Prostate gland (tissue), 2 donors: ENCODE measurements around the gene CFAP61. TPM values are rescaled to one million over a fixed set of nuclear protein-coding genes. Genes with fewer than 3 reads are reported as not detected.

Source experiments
- DNase-seq: peaks from one replicate; pipeline ENCODE4 v3.0.0-alpha.2; 2019; ENCODE audit warnings: low spot score
- H3K27ac ChIP-seq, 2 donors: fragments of 200-600 bp; sonication (generic); 2 replicates each; pipeline ENCODE4 v1.5.1; 2017 to 2019
- H3K27me3 ChIP-seq: fragments of 200-600 bp; sonication (generic); replicated peaks from 2 replicates; pipeline ENCODE4 v1.5.1; 2019; ENCODE audit not compliant: insufficient read depth
- H3K36me3 ChIP-seq, 2 donors: fragments of 200-600 bp; sonication (generic); 1 replicate in 1 of 2; 2 replicates in 1 of 2; pipeline versions ENCODE4 v1.5.1 to v1.8.1; 2017 to 2019
- H3K4me1 ChIP-seq: fragments of 200-600 bp; sonication (generic); replicated peaks from 2 replicates; pipeline ENCODE4 v1.5.1; 2019
- H3K4me3 ChIP-seq, 2 donors: fragments of 200-600 bp; sonication (generic); 2 replicates each; pipeline ENCODE4 v1.5.1; 2017 to 2019
- H3K9me3 ChIP-seq: fragments of 200-600 bp; sonication (generic); 2 replicates; pipeline ENCODE4 v1.5.1; 2017
- CTCF ChIP-seq, 4 experiments: fragments of 200-600 bp in 2 of 4; fragments of 450-650 bp in 2 of 4; sonication (generic) in 2 of 4; IDR thresholded peaks; 1 replicate in 3 of 4; 2 replicates in 1 of 4; pipeline ENCODE4 v1.5.1; 2016 to 2019; ENCODE audit warnings: antibody characterized with exemption in 4 of 4, mild to moderate bottlenecking in 2 of 4, moderate library complexity in 2 of 4
- POLR2A ChIP-seq: fragments of 450-650 bp; IDR thresholded peaks from one replicate; pipeline ENCODE4 v1.6.1; 2016; ENCODE audit warnings: antibody characterized with exemption, mild to moderate bottlenecking
- POLR2AphosphoS5 ChIP-seq: sonication (generic); formaldehyde crosslinking; IDR thresholded peaks from one replicate; pipeline ENCODE4 v1.6.1; 2017; ENCODE audit warnings: antibody characterized with exemption
- WGBS: methylation state at CpG from one replicate; pipeline ENCODE4 v1.1.5; 2018; 5-methylcytosine and 5-hydroxymethylcytosine counted together
- intact Hi-C: fragments of 100-400 bp; cut with DNase I; formaldehyde crosslinking; loops from one replicate; pipeline ENCODE4 v1.14.2; 2022
- total RNA-seq, 2 donors: library from RNA; depleted of rRNA; stranded (reverse); fragments of >200 nt; gene quantifications; one replicate each; pipeline ENCODE4 v1.1.0, GENCODE V29; 2016

The CFAP61 gene
- total RNA-seq, 2 donors from 2014 or later: 0.14 to 8.1 TPM

DNA sequence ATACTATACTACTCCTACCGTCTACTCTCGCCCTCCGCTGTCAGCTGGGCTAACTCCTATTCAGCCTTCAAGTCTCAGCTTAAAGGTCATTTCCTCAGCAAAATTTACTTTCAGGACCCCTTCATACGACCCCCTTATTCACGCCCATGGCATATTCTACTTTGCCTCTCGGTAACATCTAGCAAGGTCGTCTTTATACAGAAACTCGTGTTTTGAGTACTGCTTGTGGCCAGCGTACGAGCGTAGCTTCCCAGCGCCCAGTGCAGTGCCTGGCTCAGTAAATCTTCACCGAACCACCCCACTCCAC lies 612 bp upstream of the CFAP61 start:
- Histone ChIP-seq H3K9me3 (no peaks in the 10 kb centered on the region), H3K27me3 (no peaks in the 10 kb centered on the region), H3K4me3 (peak overlapping the region; percentile 66 to 94), H3K4me1 (no peaks in the 10 kb centered on the region), H3K27ac (peak overlapping the region; percentile 84 to 90), H3K36me3 (no peaks in the 10 kb centered on the region)
- no peak for TF ChIP-seq POLR2AphosphoS5
- DNase-seq: no peak
- 1% methylated on average over 13 of the region's 13 CpGs for WGBS
- intact Hi-C loops: no loop called here

DNA sequence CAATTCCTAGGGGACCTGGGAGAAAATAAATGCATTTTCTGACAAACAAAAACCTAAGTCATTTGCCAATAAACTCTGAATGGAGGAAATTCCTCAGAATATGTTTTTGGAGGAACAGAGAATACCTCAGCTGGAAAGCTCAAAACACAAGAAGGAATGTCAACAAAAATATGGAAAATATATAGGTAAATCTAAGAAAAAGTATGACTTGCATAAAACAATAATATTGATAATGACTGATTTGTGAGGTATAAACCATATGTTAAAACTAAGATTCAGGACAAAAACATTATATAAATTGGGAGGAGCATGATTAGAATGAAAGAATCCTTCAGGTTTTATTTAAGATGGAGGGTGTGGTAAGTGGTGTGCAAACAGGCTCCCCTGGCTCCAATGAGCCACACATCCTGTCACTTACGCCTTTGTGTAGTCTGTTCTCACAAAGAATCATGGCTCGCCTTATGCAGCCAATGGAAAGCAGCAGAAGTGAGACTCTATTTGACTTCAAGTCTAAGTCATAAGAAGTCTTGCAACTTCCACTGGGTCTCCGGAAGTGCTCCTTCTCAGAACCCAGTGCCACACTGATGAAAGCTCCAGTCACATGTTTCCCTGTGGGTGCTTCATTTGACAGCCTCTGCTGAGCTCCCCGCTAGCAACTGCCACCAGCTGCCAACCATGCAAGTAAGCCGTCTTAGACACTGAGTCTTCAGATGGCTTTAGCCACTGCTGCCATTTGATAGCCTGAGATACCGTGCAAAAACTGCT lies 8.1 kb downstream of the CFAP61 start:
- 94% methylated on average over 6 of the region's 6 CpGs for WGBS
- H3K27ac ChIP-seq: no peak overlapping the region
- intact Hi-C loops: no loop called here

GRCh38 chr20:20063941-20064702 lies 11.8 kb downstream of the CFAP61 start:
- intact Hi-C loops: no loop called here
- TF ChIP-seq CTCF (IDR thresholded peaks at IDR 0.05): no peak
- TF ChIP-seq POLR2AphosphoS5: no peak
- TF ChIP-seq POLR2A: no peak
- no peaks in the 10 kb centered on the region for H3K4me1 ChIP-seq
- no peak overlapping the region for H3K27ac ChIP-seq
- H3K9me3 ChIP-seq: no peaks in the 10 kb centered on the region
- no peak overlapping the region for H3K4me3 ChIP-seq
- no peaks in the 10 kb centered on the region for H3K27me3 ChIP-seq
- H3K36me3 ChIP-seq: no peaks in the 10 kb centered on the region
- WGBS: 71% methylated on average over 12 of the region's 12 CpGs
- no peak for DNase-seq

More for the DNA sequence above, 8.1 kb downstream of the CFAP61 start:
- TF ChIP-seq POLR2A (no peak), POLR2AphosphoS5 (no peak), CTCF (IDR thresholded peaks at IDR 0.05) (no peak)
- H3K4me3 ChIP-seq: no peak overlapping the region
- no peaks in the 10 kb centered on the region for H3K36me3 ChIP-seq
- H3K4me1 ChIP-seq: no peaks in the 10 kb centered on the region
- no peak for DNase-seq
- H3K27me3 ChIP-seq: no peaks in the 10 kb centered on the region
- no peaks in the 10 kb centered on the region for H3K9me3 ChIP-seq

DNA sequence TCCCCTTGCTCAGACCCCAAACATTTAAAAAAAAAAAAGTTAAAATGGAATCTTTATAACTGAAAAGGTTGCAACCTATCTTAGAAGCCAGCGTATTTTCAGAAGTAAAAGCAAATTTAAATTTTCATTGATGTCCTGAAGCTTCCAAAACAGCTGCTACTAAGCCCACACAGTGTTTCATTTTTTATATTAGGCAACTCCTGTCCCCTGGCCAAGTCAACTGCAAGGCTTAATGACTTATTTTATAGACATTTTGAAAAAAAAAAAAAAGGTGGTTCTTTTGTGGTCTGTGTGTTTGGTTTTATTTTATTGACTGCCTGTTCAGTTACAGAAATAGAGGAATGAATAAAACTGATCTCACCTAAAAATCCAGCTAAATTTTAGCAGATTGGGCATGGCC lies 13.0 kb downstream of the CFAP61 start:
- no peak overlapping the region for H3K27ac ChIP-seq
- no peak overlapping the region for H3K4me3 ChIP-seq
- WGBS: 26% methylated on average over 1 of the region's 1 CpG
- no peaks in the 10 kb centered on the region for H3K4me1 ChIP-seq
- TF ChIP-seq CTCF (IDR thresholded peaks at IDR 0.05) (no peak), POLR2AphosphoS5 (no peak)
- intact Hi-C loops: no loop called here
- no peaks in the 10 kb centered on the region for H3K36me3 ChIP-seq
- H3K9me3 ChIP-seq: no peaks in the 10 kb centered on the region
- DNase-seq: no peak
- no peaks in the 10 kb centered on the region for H3K27me3 ChIP-seq

DNA sequence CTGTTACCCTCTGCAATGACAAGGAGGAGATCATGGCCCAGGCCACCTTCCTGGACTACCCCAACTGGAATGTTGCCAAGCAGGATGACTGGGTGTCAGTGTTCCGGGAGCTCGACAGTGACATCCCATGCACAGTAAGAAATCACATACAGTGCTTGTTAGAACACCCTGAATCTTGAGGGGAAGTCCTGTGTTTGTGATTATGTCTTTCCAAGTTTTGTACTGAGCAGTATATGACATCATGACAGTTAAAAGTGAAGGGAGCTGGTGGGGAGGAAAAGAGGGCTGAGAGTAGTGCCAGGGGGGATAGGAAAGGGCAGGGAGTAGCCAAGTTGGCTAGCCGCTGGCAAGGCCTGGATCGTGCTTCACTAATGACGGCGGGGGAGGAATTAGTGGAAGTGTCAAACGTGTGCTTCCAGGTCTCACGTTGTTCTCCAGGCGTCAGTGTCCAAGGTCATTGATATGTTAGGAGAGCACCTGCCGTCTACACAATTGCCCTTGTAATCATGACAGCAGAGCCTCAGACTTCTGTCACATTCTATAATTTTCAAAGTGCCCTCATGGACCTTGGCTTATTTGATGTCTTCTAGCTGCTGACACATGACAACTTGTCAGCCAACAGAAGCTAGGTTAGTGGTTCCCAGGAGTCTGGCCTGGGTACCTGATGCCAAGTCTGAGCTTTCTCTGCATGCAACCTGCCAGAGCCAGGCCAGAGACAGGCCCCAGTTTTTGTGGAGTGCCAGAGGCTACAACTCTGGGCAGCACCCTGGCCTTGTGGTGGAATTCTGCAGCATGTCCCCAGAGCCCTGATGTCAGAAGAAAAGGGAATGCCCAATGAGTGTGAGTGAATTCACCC lies 18.8 kb downstream of the CFAP61 start:
- Histone ChIP-seq H3K4me1 (no peaks in the 10 kb centered on the region), H3K9me3 (no peaks in the 10 kb centered on the region), H3K36me3 (no peaks in the 10 kb centered on the region), H3K27me3 (no peaks in the 10 kb centered on the region), H3K4me3 (no peak overlapping the region), H3K27ac (no peak overlapping the region)
- WGBS: 74% methylated on average over 10 of the region's 10 CpGs
- no peak for DNase-seq
- no peak for TF ChIP-seq CTCF (IDR thresholded peaks at IDR 0.05)
- no peak for TF ChIP-seq POLR2A
- TF ChIP-seq POLR2AphosphoS5: no peak
- intact Hi-C loops: no loop called here
